Suprapubic skin (tissue), 4 donors: ENCODE results near the gene GAS5. TPM values are rescaled to one million over a fixed set of nuclear protein-coding genes. Genes with fewer than 3 reads are reported as not detected.

Experiments
- DNase-seq, 2 donors: peaks; one replicate each; pipeline ENCODE4 v3.0.0-alpha.2; 2019; ENCODE audit warnings: low spot score in 2 of 2
- H3K27ac ChIP-seq: fragments of 200-600 bp; sonication (generic); one replicate; pipeline ENCODE4 v1.5.1; 2019
- H3K27me3 ChIP-seq: fragments of 200-600 bp; sonication (generic); one replicate; pipeline ENCODE4 v1.5.1; 2019
- H3K36me3 ChIP-seq: fragments of 200-600 bp; sonication (generic); one replicate; pipeline ENCODE4 v1.5.1; 2019
- H3K4me1 ChIP-seq: fragments of 200-600 bp; sonication (generic); one replicate; pipeline ENCODE4 v1.5.1; 2019
- H3K4me3 ChIP-seq: fragments of 200-600 bp; sonication (generic); one replicate; pipeline ENCODE4 v1.5.1; 2019; ENCODE audit warnings: mild to moderate bottlenecking
- H3K9me3 ChIP-seq: fragments of 200-600 bp; sonication (generic); one replicate; pipeline ENCODE4 v1.5.1; 2019
- CTCF ChIP-seq, 2 donors: fragments of 200-600 bp in 1 of 2; fragments of 450-650 bp in 1 of 2; sonication (generic) in 1 of 2; IDR thresholded peaks; one replicate each; pipeline ENCODE4 v1.5.1; 2016 to 2019; ENCODE audit warnings: antibody characterized with exemption in 2 of 2, mild to moderate bottlenecking in 1 of 2, moderate library complexity in 1 of 2
- EP300 ChIP-seq: sonication (generic); formaldehyde crosslinking; IDR thresholded peaks from one replicate; pipeline ENCODE4 v1.6.1; 2017; ENCODE audit warnings: antibody characterized with exemption
- POLR2A ChIP-seq, 2 donors: fragments of 450-650 bp; IDR thresholded peaks; one replicate each; pipeline ENCODE4 v1.6.1; 2017; ENCODE audit warnings: antibody characterized with exemption in 2 of 2, mild to moderate bottlenecking in 2 of 2, moderate library complexity in 2 of 2
- POLR2AphosphoS5 ChIP-seq, 3 donors: sonication (generic); formaldehyde crosslinking; IDR thresholded peaks; one replicate each; pipeline ENCODE4 v1.6.1; 2017; ENCODE audit warnings: antibody characterized with exemption in 3 of 3
- WGBS: methylation state at CpG from one replicate; pipeline ENCODE4 v1.1.5; 2018; 5-methylcytosine and 5-hydroxymethylcytosine counted together
- total RNA-seq, 4 donors: library from RNA; depleted of rRNA; stranded (reverse); fragments of >200 nt; gene quantifications; one replicate each; pipeline ENCODE4 v1.1.0, GENCODE V29; 2016

GAS5 gene
- total RNA-seq, 4 donors from 2014 or later, result 344 to 508 (median 411) TPM

- no peaks in the 10 kb centered on the region for H3K27me3 ChIP-seq
- no peaks in the 10 kb centered on the region for H3K9me3 ChIP-seq
- 86% methylated on average over 3 of the region's 3 CpGs for WGBS
- no peak overlapping the region for H3K4me3 ChIP-seq
- DNase-seq, result no peak
- H3K4me1 ChIP-seq, result no peaks in the 10 kb centered on the region
- no peaks in the 10 kb centered on the region for H3K36me3 ChIP-seq
- H3K27ac ChIP-seq, result no peak overlapping the region
- TF ChIP-seq POLR2A (IDR thresholded peaks at IDR 0.05), result no peak
- no peak for TF ChIP-seq POLR2AphosphoS5 (IDR thresholded peaks at IDR 0.05)
- no peak for TF ChIP-seq EP300
- no peak for TF ChIP-seq CTCF (IDR thresholded peaks at IDR 0.05)
Measured at GRCh38 chr1:173913111-173913510, 45.3 kb upstream of the GAS5 start.

GRCh38 chr1:173903827-173904531, 36.2 kb upstream of the GAS5 start:
- no peak for DNase-seq
- Histone ChIP-seq H3K9me3 (no peaks in the 10 kb centered on the region), H3K4me1 (no peaks in the 10 kb centered on the region), H3K4me3 (no peak overlapping the region), H3K36me3 (no peaks in the 10 kb centered on the region), H3K27me3 (no peaks in the 10 kb centered on the region), H3K27ac (no peak overlapping the region)
- 87% methylated on average over 6 of the region's 6 CpGs for WGBS
- TF ChIP-seq EP300 (no peak), POLR2A (IDR thresholded peaks at IDR 0.05) (no peak), POLR2AphosphoS5 (IDR thresholded peaks at IDR 0.05) (no peak), CTCF (IDR thresholded peaks at IDR 0.05) (no peak)

GRCh38 chr1:173900992-173901391, 33.2 kb upstream of the GAS5 start:
- 64% methylated on average over 3 of the region's 3 CpGs for WGBS
- TF ChIP-seq CTCF (IDR thresholded peaks at IDR 0.05), result no peak
- no peak for TF ChIP-seq EP300
- TF ChIP-seq POLR2A (IDR thresholded peaks at IDR 0.05), result no peak
- no peak for TF ChIP-seq POLR2AphosphoS5 (IDR thresholded peaks at IDR 0.05)

GRCh38 chr1:173900427-173900826, 32.6 kb upstream of the GAS5 start:
- H3K36me3 ChIP-seq, result peaks cover 3% of the 10 kb centered on the region
- no peaks in the 10 kb centered on the region for H3K27me3 ChIP-seq
- no peaks in the 10 kb centered on the region for H3K4me1 ChIP-seq
- H3K27ac ChIP-seq, result no peak overlapping the region
- DNase-seq, result no peak
- H3K9me3 ChIP-seq, result no peaks in the 10 kb centered on the region
- no peak overlapping the region for H3K4me3 ChIP-seq
- TF ChIP-seq POLR2A (IDR thresholded peaks at IDR 0.05) (no peak), CTCF (IDR thresholded peaks at IDR 0.05) (no peak), POLR2AphosphoS5 (IDR thresholded peaks at IDR 0.05) (no peak), EP300 (no peak)
- WGBS, result 80% methylated on average over 2 of the region's 2 CpGs

More at GRCh38 chr1:173900992-173901391, 33.2 kb upstream of the GAS5 start:
- H3K27ac ChIP-seq, result no peak overlapping the region
- no peak overlapping the region for H3K4me3 ChIP-seq
- no peaks in the 10 kb centered on the region for H3K9me3 ChIP-seq
- no peaks in the 10 kb centered on the region for H3K4me1 ChIP-seq
- peaks cover 3% of the 10 kb centered on the region for H3K36me3 ChIP-seq
- H3K27me3 ChIP-seq, result no peaks in the 10 kb centered on the region
- no peak for DNase-seq

GRCh38 chr1:173894189-173894588, 26.4 kb upstream of the GAS5 start:
- Histone ChIP-seq H3K36me3 (peaks cover 10% of the 10 kb centered on the region), H3K4me1 (no peaks in the 10 kb centered on the region), H3K27ac (no peak overlapping the region), H3K4me3 (no peak overlapping the region), H3K9me3 (no peaks in the 10 kb centered on the region), H3K27me3 (no peaks in the 10 kb centered on the region)
- 59% methylated on average over 3 of the region's 3 CpGs for WGBS
- TF ChIP-seq CTCF (IDR thresholded peaks at IDR 0.05) (no peak), POLR2AphosphoS5 (IDR thresholded peaks at IDR 0.05) (no peak), POLR2A (IDR thresholded peaks at IDR 0.05) (no peak), EP300 (no peak)
- no peak for DNase-seq
